Neural progenitor cell (in vitro differentiated cells): ENCODE results near the gene PDXP. TPM values are rescaled to one million over a fixed set of nuclear protein-coding genes. Genes with fewer than 3 reads are reported as not detected.
A peak's percentile ranks its signal among the peaks of the same experiment; 100 is the strongest.

Experiments
- DNase-seq: peaks from one replicate; pipeline ENCODE4 v3.0.0-alpha.2; 2016; ENCODE audit warnings: low spot score
- H2AFZ ChIP-seq: fragments of 200-600 bp; sonication (generic); replicated peaks from 2 replicates; pipeline ENCODE4 v1.6.1; 2016; ENCODE audit warnings: antibody characterized with exemption
- H3F3A ChIP-seq: fragments of 200-600 bp; sonication (generic); 2 replicates; pipeline ENCODE4 v1.6.1; 2016; ENCODE audit warnings: antibody characterized with exemption, low read depth
- H3K27ac ChIP-seq: fragments of 200-600 bp; sonication (generic); 2 replicates; pipeline ENCODE4 v1.5.1; 2016; ENCODE audit warnings: mild to moderate bottlenecking
- H3K27me3 ChIP-seq: fragments of 200-600 bp; sonication (generic); 2 replicates; pipeline ENCODE4 v1.6.1; 2016; ENCODE audit warnings: mild to moderate bottlenecking, moderate library complexity
- H3K36me3 ChIP-seq: fragments of 200-600 bp; sonication (generic); 2 replicates; pipeline ENCODE4 v1.5.1; 2016
- H3K4me1 ChIP-seq: fragments of 200-600 bp; sonication (generic); 2 replicates; pipeline ENCODE4 v1.6.1; 2016; ENCODE audit warnings: mixed run types
- H3K4me2 ChIP-seq: fragments of 200-600 bp; sonication (generic); 2 replicates; pipeline ENCODE4 v1.6.1; 2016
- H3K4me3 ChIP-seq: fragments of 200-600 bp; sonication (generic); 2 replicates; pipeline ENCODE4 v1.5.1; 2016
- H3K79me2 ChIP-seq: fragments of 200-600 bp; sonication (generic); 2 replicates; pipeline ENCODE4 v1.6.1; 2016; ENCODE audit warnings: low read depth
- H3K9ac ChIP-seq: fragments of 200-600 bp; sonication (generic); 2 replicates; pipeline ENCODE4 v1.6.1; 2016
- H3K9me3 ChIP-seq: fragments of 200-600 bp; sonication (generic); 2 replicates; pipeline ENCODE4 v1.5.1; 2016; ENCODE audit warnings: low read depth
- H4K20me1 ChIP-seq: fragments of 200-600 bp; sonication (generic); 2 replicates; pipeline ENCODE4 v1.6.1; 2016; ENCODE audit warnings: low read depth
- H3K27ac Mint-ChIP-seq: 3 replicates; pipeline ENCODE4 v1.8.0; 2021; ENCODE audit warnings: mixed read lengths
- H3K27me3 Mint-ChIP-seq: 2 replicates; pipeline ENCODE4 v1.8.0; 2022; ENCODE audit warnings: low read depth, mild to moderate bottlenecking, inconsistent platforms, moderate library complexity, mixed read lengths; ENCODE audit not compliant: insufficient read depth
- H3K36me3 Mint-ChIP-seq: 3 replicates; pipeline ENCODE4 v1.8.0; 2021; ENCODE audit warnings: mixed read lengths
- H3K4me1 Mint-ChIP-seq: 3 replicates; pipeline ENCODE4 v1.8.0; 2021; ENCODE audit warnings: mixed read lengths
- H3K4me3 Mint-ChIP-seq: 3 replicates; pipeline ENCODE4 v1.8.0; 2021; ENCODE audit warnings: mild to moderate bottlenecking, moderate library complexity, mixed read lengths
- H3K9me3 Mint-ChIP-seq: 3 replicates; pipeline ENCODE4 v1.8.0; 2020; ENCODE audit warnings: mixed read lengths
- EZH2 ChIP-seq: fragments of 200-600 bp; sonication (generic); IDR thresholded peaks from 2 replicates; pipeline ENCODE4 v1.6.1; 2017; ENCODE audit warnings: antibody characterized with exemption, mild to moderate bottlenecking, moderate library complexity
- EZH2phosphoT487 ChIP-seq: fragments of 200-600 bp; sonication (generic); IDR thresholded peaks from 2 replicates; pipeline ENCODE4 v1.6.1; 2017; ENCODE audit warnings: antibody characterized with exemption
- total RNA-seq: library from RNA; depleted of rRNA; stranded (reverse); fragments of >200 nt; gene quantifications from 2 replicates; pipeline ENCODE4 v1.2.3, GENCODE V29; 2015; ENCODE audit warnings: low replicate concordance
- TF ChIP-seq, protein P1 (sequence below): fragments of 200-600 bp; sonication (generic); IDR thresholded peaks from 2 replicates; pipeline ENCODE4 v1.5.1; 2017; ENCODE audit warnings: antibody characterized with exemption, mild to moderate bottlenecking

PDXP gene
- total RNA-seq, 1 donor from 2014 or later: 25.1 TPM

DNA sequence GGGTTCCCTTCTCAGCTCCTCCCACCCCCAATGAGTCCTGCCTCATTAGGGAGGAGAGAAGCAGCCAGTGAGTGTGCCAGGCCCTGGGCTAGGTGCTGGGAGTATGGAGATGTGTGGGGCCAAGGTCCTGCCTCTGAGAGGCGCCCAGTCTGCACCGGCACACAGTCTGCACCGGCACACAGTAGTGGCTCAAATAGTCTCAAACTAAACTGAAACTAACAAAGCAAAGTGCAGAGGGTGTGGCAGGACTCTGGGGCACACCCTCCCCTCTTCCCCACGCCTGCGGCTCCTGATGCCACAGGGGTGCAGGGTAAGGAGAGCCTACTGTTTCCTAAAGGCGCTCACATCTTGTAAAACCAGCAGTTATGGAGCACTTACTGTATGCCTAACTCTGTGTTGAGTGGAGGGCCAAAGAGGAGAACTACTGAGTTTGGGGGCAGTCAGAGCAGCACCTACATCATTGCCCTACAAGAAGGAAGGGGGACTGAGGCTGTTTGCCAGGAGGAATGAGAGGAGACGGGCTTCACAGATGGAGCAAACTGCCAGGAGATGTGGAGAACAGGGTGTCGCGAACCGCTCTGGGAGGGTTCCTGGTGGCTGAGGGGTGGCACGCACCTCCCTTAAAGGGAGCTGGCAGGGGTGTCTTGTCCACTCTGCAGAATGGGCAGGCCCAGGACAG is 20.0 kb upstream of the PDXP start:
- H3K9me3 ChIP-seq: no peaks in the 10 kb centered on the region
- Mint-ChIP-seq H3K4me3 (peak overlapping the region; percentile 78), H3K27ac (peak overlapping the region; percentile 90), H3K27me3 (peaks cover 13% of the 10 kb centered on the region), H3K9me3 (no peaks in the 10 kb centered on the region), H3K4me1 (peaks cover 37% of the 10 kb centered on the region), H3K36me3 (no peaks in the 10 kb centered on the region)
- H2AFZ ChIP-seq: peak overlapping the region; percentile 73
- no peak overlapping the region for H3K27ac ChIP-seq
- peaks cover 41% of the 10 kb centered on the region for H3F3A ChIP-seq
- peak overlapping the region; percentile 96 for H3K4me2 ChIP-seq
- peaks cover 7% of the 10 kb centered on the region for H4K20me1 ChIP-seq
- DNase-seq: no peak
- TF ChIP-seq, protein P1, sequence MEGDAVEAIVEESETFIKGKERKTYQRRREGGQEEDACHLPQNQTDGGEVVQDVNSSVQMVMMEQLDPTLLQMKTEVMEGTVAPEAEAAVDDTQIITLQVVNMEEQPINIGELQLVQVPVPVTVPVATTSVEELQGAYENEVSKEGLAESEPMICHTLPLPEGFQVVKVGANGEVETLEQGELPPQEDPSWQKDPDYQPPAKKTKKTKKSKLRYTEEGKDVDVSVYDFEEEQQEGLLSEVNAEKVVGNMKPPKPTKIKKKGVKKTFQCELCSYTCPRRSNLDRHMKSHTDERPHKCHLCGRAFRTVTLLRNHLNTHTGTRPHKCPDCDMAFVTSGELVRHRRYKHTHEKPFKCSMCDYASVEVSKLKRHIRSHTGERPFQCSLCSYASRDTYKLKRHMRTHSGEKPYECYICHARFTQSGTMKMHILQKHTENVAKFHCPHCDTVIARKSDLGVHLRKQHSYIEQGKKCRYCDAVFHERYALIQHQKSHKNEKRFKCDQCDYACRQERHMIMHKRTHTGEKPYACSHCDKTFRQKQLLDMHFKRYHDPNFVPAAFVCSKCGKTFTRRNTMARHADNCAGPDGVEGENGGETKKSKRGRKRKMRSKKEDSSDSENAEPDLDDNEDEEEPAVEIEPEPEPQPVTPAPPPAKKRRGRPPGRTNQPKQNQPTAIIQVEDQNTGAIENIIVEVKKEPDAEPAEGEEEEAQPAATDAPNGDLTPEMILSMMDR: no peak
- no peak for TF ChIP-seq EZH2
- TF ChIP-seq EZH2phosphoT487: no peak
- H3K4me3 ChIP-seq: peak overlapping the region; percentile 85
- H3K9ac ChIP-seq: no peak overlapping the region
- no peaks in the 10 kb centered on the region for H3K36me3 ChIP-seq
- peaks cover 19% of the 10 kb centered on the region for H3K4me1 ChIP-seq
- H3K79me2 ChIP-seq: peaks cover 6% of the 10 kb centered on the region
- H3K27me3 ChIP-seq: no peaks in the 10 kb centered on the region

DNA sequence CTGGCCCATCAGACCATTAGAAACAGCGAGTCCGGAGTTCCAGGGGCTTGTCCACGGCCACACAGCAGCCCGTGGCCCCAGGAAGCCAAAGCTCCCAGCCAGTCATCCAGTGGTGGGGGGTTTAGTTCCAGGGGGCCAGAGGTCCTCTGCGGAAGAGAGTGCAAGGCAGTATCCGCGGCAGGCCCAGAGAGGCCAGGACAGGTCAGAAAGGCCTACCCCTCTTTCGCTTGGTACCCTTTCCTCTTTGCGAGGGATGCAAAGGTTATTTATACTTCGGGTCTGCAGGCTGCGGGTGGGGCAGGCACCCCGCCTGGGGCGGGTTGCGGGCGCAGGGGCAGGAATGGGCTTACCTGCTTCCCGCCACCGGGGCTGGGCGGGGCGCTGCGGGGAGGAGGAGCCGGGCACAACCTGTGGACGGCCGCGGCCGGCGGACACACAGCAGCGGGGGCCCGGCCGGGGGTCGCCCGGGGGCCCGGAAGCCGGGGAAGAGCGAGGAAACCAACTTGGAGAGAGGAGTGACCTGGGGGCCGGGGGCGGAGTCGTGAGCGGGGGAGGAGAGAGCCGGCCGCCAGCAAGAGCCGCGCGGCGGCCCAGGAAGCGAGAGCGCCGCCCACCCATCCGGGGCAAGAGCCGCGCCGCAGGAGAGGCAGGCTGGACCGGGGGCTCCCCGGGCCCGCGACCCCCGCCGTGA is 19.3 kb upstream of the PDXP start, which contains the start of gene SH3BP1:
TSS of gene SH3BP1 (plus strand) at position 600 of the 691 bp plus-strand sequence. CDS start 119 bp downstream, outside the sequence.
- DNase-seq: peak; percentile 80
- Histone ChIP-seq H3K4me2 (peak within 1 kb of the TSS; percentile 96), H3K27ac (no peak within 1 kb of the TSS), H3K4me3 (peak within 1 kb of the TSS; percentile 85), H4K20me1 (peaks cover 8% of the 10 kb centered on the region), H3K4me1 (peaks cover 12% of the 10 kb centered on the region), H3K36me3 (no peaks in the 10 kb centered on the region), H3K9me3 (no peaks in the 10 kb centered on the region), H3K27me3 (no peaks in the 10 kb centered on the region), H3F3A (peaks cover 35% of the 10 kb centered on the region), H2AFZ (peak within 1 kb of the TSS; percentile 73), H3K79me2 (peaks cover 6% of the 10 kb centered on the region), H3K9ac (peak within 1 kb of the TSS; percentile 18)
- peaks cover 11% of the 10 kb centered on the region for H3K27me3 Mint-ChIP-seq
- H3K4me3 Mint-ChIP-seq: peak within 1 kb of the TSS; percentile 83
- no peaks in the 10 kb centered on the region for H3K9me3 Mint-ChIP-seq
- peaks cover 31% of the 10 kb centered on the region for H3K4me1 Mint-ChIP-seq
- peak within 1 kb of the TSS; percentile 90 for H3K27ac Mint-ChIP-seq
- no peaks in the 10 kb centered on the region for H3K36me3 Mint-ChIP-seq
- TF ChIP-seq, protein P1: no peak
- TF ChIP-seq EZH2phosphoT487 (no peak), EZH2 (no peak)

DNA sequence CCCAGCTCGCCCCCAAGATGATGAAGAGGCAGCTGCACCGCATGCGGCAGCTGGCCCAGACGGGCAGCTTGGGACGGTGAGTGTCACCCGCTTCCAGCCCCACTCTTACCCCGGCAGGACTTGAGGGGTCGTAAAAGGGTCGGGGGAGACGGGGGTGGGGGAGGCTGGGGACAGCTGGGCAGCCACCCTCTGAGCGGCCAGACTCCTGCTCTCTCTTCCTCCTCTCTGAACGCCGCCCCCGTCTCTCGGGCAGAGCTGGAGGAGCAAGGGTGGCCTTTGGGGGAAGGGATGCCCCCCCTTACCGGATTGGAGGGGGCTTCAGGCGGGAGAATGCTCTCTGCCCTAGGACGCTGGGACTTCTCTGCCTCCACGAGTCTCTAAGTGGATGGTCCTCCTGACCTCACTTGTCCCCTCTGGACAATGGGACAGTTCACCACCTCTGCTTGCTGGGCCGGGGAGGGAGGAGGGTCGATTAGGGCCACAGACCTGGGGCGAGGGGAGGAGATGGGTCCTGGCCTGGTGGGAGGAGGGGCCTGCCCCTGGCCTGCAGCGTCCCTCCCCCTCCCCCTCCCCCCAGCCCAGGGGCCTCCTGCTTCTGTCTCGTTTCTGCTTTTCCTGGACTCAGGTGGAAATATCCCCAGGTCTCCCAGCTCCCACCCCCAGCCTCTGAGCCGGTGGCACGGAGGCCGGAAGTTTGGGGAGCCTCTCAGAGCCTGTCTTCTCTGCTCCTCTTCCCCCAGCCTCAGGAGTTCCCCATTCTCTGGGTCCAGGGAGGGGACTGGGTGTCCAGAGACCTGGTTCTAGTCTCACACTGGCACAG is 18.5 kb upstream of the PDXP start:
- peak overlapping the region; percentile 76 for H3K27ac Mint-ChIP-seq
- Histone ChIP-seq H3K79me2 (peaks cover 6% of the 10 kb centered on the region), H3K4me2 (peak overlapping the region; percentile 96), H4K20me1 (peaks cover 8% of the 10 kb centered on the region), H3K4me1 (peaks cover 8% of the 10 kb centered on the region), H3K9me3 (no peaks in the 10 kb centered on the region), H3K9ac (peak overlapping the region; percentile 18), H3K36me3 (no peaks in the 10 kb centered on the region), H3K27ac (no peak overlapping the region), H3K4me3 (peak overlapping the region; percentile 85), H3K27me3 (no peaks in the 10 kb centered on the region), H3F3A (peaks cover 28% of the 10 kb centered on the region), H2AFZ (peak overlapping the region; percentile 73)
- H3K4me3 Mint-ChIP-seq: peak overlapping the region; percentile 83
- H3K27me3 Mint-ChIP-seq: peaks cover 8% of the 10 kb centered on the region
- no peaks in the 10 kb centered on the region for H3K9me3 Mint-ChIP-seq
- TF ChIP-seq, protein P1: no peak
- TF ChIP-seq EZH2phosphoT487 (no peak), EZH2 (no peak)
- H3K4me1 Mint-ChIP-seq: peaks cover 25% of the 10 kb centered on the region
- peak; percentile 50 for DNase-seq
- H3K36me3 Mint-ChIP-seq: no peaks in the 10 kb centered on the region
